AG04449 (cell line): ENCODE results near the gene ADIRF.
A peak's percentile ranks its signal among the peaks of the same experiment; 100 is the strongest.
"Not testable (repeated sequence)": the region's sequence is repeated elsewhere in the genome, so short reads cannot be mapped to it uniquely, and the experiment has no call there.

Experiments used
- CTCF ChIA-PET: fragments of 350-600 bp; formaldehyde crosslinking; extraction: SDS; loops from one replicate; lab custom pipeline; 2021; ENCODE audit warnings: antibody characterized with exemption; lab: Yijun Ruan, JAX
- POLR2A ChIA-PET: fragments of 400-600, 350-600 bp; formaldehyde crosslinking; extraction: SDS; loops from one replicate; lab custom pipeline; 2020; ENCODE audit warnings: antibody characterized with exemption, inconsistent platforms; lab: Yijun Ruan, JAX
- DNase-seq: peaks from one replicate; pipeline ENCODE4 v3.0.0-alpha.2; 2010; ENCODE audit warnings: low read depth, low spot score
- H3K4me3 ChIP-seq: 2 replicates; pipeline ENCODE4 v1.5.1; 2011; ENCODE audit warnings: low read depth, mild to moderate bottlenecking, control low read depth, low read length
- TF ChIP-seq, protein P1 (sequence below): IDR thresholded peaks from one replicate; pipeline ENCODE4 v1.5.1; 2011; ENCODE audit warnings: mild to moderate bottlenecking, moderate library complexity, low read length, control low read depth, inconsistent platforms; ENCODE audit not compliant: insufficient read depth; ENCODE audit errors: missing control alignments

ADIRF gene

DNA sequence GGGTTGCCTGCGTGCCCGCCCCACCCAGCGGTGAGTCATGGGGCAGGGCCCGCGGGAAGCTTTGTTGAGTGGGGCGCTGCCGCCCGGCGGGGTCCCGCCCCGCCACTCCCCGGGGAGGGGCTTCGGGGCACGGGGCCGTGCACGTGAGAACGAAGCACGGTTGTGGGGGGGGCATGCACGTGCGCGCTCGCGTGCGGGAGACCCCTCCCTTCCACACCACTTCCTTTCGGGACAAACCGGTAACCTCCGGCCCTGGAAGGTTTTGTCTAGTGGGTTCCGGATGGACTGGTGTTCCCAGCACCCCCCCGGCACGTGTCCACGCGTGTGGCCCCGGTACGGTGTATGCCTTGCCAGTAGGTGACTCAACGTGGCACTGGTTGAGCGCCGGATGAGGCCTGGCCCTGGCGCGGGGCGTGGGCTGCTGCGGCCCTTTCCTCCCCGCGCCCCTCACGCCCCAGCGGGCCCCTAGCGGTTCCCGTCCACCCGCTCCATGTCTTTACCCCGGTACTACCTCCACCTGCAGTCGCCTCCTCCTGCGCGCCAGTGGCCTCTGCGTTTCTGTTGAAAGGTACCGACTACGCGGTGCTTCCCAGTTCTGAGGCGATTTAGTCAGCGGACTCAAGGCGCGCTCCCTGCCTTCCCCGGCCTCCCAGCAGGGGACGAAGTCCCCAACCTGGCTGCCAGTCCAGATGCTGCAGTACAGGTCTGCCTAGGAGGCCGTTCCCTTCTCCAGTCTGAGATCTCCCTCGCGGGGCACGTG is 3.1 kb downstream of the ADIRF start:
- CTCF ChIA-PET, result interaction anchor here (6.7 kb wide), 1 partner anchor 13 kb away, joined by 79 read pairs; the partner anchor contains the start of genes MMRN2 and SNCG
- H3K4me3 ChIP-seq, result peak overlapping the region; percentile 65
- no peak for DNase-seq
- TF ChIP-seq, protein P1, sequence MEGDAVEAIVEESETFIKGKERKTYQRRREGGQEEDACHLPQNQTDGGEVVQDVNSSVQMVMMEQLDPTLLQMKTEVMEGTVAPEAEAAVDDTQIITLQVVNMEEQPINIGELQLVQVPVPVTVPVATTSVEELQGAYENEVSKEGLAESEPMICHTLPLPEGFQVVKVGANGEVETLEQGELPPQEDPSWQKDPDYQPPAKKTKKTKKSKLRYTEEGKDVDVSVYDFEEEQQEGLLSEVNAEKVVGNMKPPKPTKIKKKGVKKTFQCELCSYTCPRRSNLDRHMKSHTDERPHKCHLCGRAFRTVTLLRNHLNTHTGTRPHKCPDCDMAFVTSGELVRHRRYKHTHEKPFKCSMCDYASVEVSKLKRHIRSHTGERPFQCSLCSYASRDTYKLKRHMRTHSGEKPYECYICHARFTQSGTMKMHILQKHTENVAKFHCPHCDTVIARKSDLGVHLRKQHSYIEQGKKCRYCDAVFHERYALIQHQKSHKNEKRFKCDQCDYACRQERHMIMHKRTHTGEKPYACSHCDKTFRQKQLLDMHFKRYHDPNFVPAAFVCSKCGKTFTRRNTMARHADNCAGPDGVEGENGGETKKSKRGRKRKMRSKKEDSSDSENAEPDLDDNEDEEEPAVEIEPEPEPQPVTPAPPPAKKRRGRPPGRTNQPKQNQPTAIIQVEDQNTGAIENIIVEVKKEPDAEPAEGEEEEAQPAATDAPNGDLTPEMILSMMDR, result peak; percentile 3
- POLR2A ChIA-PET, result interaction anchor here (0.8 to 1.3 kb wide), 3 partner anchors 9 to 17 kb away, joined by 3 to 4 read pairs (median 4); no protein-coding TSS in a partner anchor

DNA sequence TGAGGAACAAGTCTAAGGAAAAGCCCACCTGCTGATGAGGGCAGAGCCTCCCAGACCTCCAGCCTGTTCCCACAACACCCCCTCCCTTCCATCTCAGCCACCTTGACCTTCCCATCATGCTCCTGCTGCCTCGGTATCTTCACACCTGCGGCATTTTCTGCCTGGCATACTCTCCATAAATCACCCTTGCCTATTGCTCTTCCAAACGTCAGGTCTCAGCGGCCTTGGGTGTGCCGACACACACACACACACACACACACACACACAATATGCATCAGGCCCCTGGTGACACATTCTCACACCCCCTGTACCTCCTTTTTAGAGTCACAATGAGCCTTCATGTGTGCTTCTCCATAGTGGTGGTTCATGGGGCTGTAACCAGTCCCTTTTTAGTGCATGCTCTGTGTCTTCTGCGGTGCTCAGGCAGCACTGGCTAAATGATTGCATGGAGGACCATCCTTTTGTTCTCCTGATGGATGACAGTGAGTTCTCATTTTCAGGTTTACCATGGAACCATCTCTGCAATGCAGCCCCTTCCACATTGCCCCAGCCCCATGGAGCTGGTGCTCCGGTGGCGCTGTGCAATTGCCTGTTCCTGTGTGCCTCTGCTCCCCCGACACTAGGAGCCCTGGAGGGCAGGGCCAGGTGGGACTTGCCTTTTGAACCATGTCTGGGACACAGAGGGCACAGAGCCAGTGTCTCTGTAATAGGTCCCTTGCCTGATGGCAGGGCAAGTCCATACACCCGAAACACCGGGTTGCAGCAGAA is 4.5 kb downstream of the ADIRF start:
- TF ChIP-seq, protein P1, result no peak
- ChIA-PET CTCF (no interaction called here), POLR2A (no interaction called here)
- DNase-seq, result no peak
- no peak overlapping the region for H3K4me3 ChIP-seq

DNA sequence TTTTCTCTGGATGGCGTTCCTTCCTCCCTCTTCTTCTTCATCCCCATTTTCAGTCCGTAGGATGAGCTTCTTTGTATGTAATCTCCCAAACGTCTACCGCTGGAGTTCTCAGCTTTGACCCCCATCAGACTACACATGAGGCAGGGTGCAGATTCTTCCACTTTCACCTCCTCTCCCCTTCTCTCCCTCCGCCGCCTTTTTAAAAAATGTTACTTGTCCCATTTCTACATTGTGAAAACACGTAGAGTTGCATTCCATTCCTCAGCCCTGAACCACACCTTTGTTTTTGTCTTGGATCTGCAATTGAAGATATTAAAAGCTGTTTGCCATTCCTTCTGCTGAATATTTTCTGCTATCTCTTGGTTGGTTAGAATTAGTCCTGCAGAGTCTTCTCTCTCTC is 6.2 kb downstream of the ADIRF start:
- ChIA-PET CTCF (interaction anchor here (0.7 kb wide), 1 partner anchor 28 kb away, joined by 3 read pairs; no protein-coding TSS in a partner anchor), POLR2A (no interaction called here)
- TF ChIP-seq, protein P1, result no peak
- DNase-seq, result no peak
- H3K4me3 ChIP-seq, result no peak overlapping the region

DNA sequence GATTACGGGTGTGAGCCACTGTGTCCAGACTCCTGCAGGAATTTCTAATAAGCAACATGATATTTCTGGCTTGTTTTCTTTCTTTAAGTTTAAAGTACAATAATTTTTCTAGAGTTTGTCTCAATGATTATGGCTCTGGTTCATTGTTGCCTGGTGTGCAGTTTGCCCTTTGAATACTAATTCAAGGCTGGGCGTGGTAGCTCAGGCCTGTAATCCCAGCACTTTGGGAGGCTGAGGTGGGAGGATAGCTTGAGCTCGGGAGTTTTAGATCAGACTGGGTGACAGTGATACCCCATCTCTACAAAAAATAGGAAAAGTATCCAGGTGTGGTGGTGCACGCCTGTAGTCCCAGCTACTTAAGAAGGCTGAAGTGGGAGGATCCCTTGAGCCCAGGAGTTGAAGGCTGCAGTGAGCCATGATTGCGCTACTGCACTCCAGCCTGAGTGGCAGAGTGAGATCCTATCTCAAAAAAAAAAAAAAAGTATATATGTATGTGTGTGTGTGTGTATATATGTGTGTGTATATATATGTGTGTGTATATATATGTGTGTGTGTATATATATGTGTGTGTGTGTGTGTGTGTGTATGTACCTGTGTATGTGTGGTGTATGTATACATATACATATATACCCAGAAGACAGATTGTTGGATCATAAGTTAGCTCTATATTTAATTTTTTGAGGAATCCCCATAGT is 8.2 kb downstream of the ADIRF start:
- DNase-seq, result no peak
- H3K4me3 ChIP-seq, result no peak overlapping the region
- TF ChIP-seq, protein P1, result no peak
- CTCF ChIA-PET, result interaction anchor here (1.5 kb wide), 1 partner anchor 22 kb away, joined by 3 read pairs; no protein-coding TSS in a partner anchor
- POLR2A ChIA-PET, result no interaction called here

DNA sequence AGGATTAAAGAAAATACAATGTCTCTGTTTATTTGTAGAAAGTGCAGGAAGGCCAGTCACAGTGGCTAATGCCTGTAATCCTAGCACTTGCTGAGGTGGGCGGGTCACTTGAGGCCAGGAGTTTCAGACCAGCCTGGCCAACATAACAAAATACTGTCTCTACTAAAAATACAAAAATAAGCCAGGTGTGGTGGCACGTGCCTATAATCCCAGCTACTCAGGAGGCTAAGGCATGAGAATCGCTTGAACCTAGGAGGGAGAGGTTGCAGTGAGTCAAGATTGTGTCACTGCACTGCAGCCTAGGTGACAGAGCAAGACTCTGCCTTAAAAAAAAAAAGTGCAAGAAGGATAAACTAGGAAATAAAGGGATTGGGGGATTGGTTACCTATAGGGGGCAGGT is 10.2 kb downstream of the ADIRF start:
- not testable (repeated sequence) for H3K4me3 ChIP-seq, DNase-seq
- CTCF ChIA-PET, result interaction anchor here (1.0 kb wide), 1 partner anchor 12 kb away, joined by 3 read pairs; no protein-coding TSS in a partner anchor
- POLR2A ChIA-PET, result interaction anchor here (0.7 kb wide), 1 partner anchor 311 kb away, joined by 3 read pairs; no protein-coding TSS in a partner anchor

DNA sequence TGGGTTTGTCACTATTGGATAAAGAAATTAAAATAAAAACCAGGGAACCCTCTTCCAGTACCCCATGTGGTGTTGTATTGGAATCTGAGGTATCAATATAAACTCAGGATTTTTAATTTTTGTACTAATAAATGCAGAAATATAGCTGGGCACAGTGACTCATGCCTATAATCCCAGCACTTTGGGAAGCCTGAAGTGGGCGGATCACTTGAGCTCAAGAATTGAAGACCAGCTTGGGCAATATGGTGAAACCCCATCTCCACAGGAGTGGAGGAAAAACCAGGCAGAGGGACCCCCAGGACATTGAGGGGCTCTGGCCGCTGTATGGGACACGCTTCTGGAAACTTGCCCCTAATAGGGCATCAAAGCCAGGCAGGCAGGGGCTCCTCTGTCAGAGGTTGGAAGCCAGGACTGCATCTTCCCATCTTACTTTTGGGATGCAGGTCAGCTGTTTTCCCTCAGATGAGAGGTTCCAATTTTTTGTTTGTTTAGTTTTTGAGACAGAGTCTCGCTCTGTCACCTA is 11.1 kb downstream of the ADIRF start:
- TF ChIP-seq, protein P1, result no peak
- DNase-seq, result no peak
- no peak overlapping the region for H3K4me3 ChIP-seq
- ChIA-PET CTCF (no interaction called here), POLR2A (no interaction called here)
